ENCODE results near the gene SIK2. TPM values are rescaled to one million over a fixed set of nuclear protein-coding genes. Genes with fewer than 3 reads are reported as not detected.

Gene SIK2
- total and polyA plus RNA-seq, 10 donors = 1.7 to 23.8 (median 14.9) TPM

- no peak for TF ChIP-seq POLR2A (IDR thresholded peaks at IDR 0.05)
- no peak for TF ChIP-seq POLR2AphosphoS5 (IDR thresholded peaks at IDR 0.05)
- Histone ChIP-seq H3K27ac (no peak overlapping the region), H3K27me3 (replicated peaks in 1 of 7) (no peaks in the 10 kb centered on the region), H3K36me3 (peaks cover 0 to 100% (median 84%) of the 10 kb centered on the region in 6 donors), H3K4me1 (peaks cover 0 to 11% (median 2%) of the 10 kb centered on the region in 6 donors), H3K4me3 (no peak overlapping the region), H3K9me3 (no peaks in the 10 kb centered on the region)
- DNase-seq = no peak
- 87 to 94% (median 93%) methylated on average over 7 of the region's 7 CpGs for WGBS, 5 donors
- intact Hi-C loops (cut with DNase I; ENCODE audit: low total_unique reads) = no loop called here
Observed at GRCh38 chr11:111748035-111748804, 146.0 kb downstream of the SIK2 start.

- DNase-seq = no peak
- no peak for TF ChIP-seq CTCF (IDR thresholded peaks at IDR 0.05 in 8 of 11, conservative IDR thresholded peaks at IDR 0.05 in 3 of 11)
- no peak for TF ChIP-seq POLR2AphosphoS5 (IDR thresholded peaks at IDR 0.05)
- no peak for TF ChIP-seq POLR2A (IDR thresholded peaks at IDR 0.05)
- Histone ChIP-seq H3K9me3 (no peaks in the 10 kb centered on the region), H3K27me3 (replicated peaks in 1 of 7) (no peaks in the 10 kb centered on the region), H3K27ac (no peak overlapping the region), H3K4me1 (peaks cover 0 to 11% (median 2%) of the 10 kb centered on the region in 6 donors), H3K4me3 (no peak overlapping the region), H3K36me3 (peaks cover 0 to 100% (median 83%) of the 10 kb centered on the region in 6 donors)
- intact Hi-C loops (cut with DNase I; ENCODE audit: low total_unique reads) = no loop called here
Observed at GRCh38 chr11:111749646-111750045, 147.4 kb downstream of the SIK2 start.

- Histone ChIP-seq H3K27me3 (replicated peaks in 1 of 7) (no peaks in the 10 kb centered on the region), H3K36me3 (peaks cover 0 to 100% (median 86%) of the 10 kb centered on the region in 6 donors), H3K27ac (no peak overlapping the region), H3K9me3 (no peaks in the 10 kb centered on the region), H3K4me3 (no peak overlapping the region), H3K4me1 (no peaks in the 10 kb centered on the region)
- WGBS, 5 donors = 96 to 100% (median 98%) methylated on average over 6 of the region's 6 CpGs
- intact Hi-C loops (cut with DNase I; ENCODE audit: low total_unique reads) = no loop called here
- DNase-seq = no peak
- no peak for TF ChIP-seq CTCF (IDR thresholded peaks at IDR 0.05 in 8 of 11, conservative IDR thresholded peaks at IDR 0.05 in 3 of 11)
- no peak for TF ChIP-seq POLR2A (IDR thresholded peaks at IDR 0.05)
- TF ChIP-seq POLR2AphosphoS5 (IDR thresholded peaks at IDR 0.05) = no peak
Observed at GRCh38 chr11:111756097-111756496, 153.8 kb downstream of the SIK2 start.

GRCh38 chr11:111759376-111759775 lies 157.1 kb downstream of the SIK2 start:
- DNase-seq = no peak
- H3K36me3 ChIP-seq = peaks cover 0 to 100% (median 76%) of the 10 kb centered on the region in 6 donors
- no peaks in the 10 kb centered on the region for H3K9me3 ChIP-seq
- TF ChIP-seq POLR2A (IDR thresholded peaks at IDR 0.05) (no peak), CTCF (IDR thresholded peaks at IDR 0.05 in 8 of 11, conservative IDR thresholded peaks at IDR 0.05 in 3 of 11) (no peak), POLR2AphosphoS5 (IDR thresholded peaks at IDR 0.05) (no peak)
- no peak overlapping the region for H3K27ac ChIP-seq
- intact Hi-C loops (cut with DNase I; ENCODE audit: low total_unique reads) = no loop called here
- H3K27me3 ChIP-seq (replicated peaks in 1 of 7) = no peaks in the 10 kb centered on the region
- peaks cover 0 to 25% (median 8%) of the 10 kb centered on the region in 6 donors for H3K4me1 ChIP-seq
- H3K4me3 ChIP-seq = no peak overlapping the region

Measured in spleen (tissue), 11 donors.